ENCODE results near the gene MAD2L2.
A peak's percentile ranks its signal among the peaks of the same experiment; 100 is the strongest.

MAD2L2 gene

DNA sequence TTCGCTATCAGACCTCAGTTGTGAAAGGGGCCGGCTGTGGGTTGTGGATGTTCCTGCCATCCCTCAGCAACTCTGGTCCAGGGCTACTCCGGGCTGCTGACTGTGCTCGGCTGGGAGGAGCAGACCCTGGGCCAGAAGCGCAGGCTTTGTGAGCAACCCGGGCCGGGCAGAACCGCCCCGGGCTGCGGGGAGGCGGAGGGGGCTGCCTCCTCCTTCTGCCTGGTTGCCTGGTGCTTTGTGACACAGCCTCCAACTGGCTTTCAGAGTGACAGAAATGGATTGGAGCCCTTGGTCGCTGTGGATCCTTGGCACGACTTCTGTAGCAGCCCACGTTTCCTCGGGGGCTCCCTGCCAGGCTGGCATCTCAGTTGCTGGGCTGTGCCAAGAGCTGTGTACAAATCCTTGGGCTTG lies 20.6 kb upstream of the MAD2L2 start:
- no peak for DNase-seq (ENCODE audit: low read depth)
- TF ChIP-seq CTCF (IDR thresholded peaks at IDR 0.05; ENCODE audit: low read depth, low read length, missing control alignments) = no peak
- in situ Hi-C loops (cut with HindIII; ENCODE audit: low sequenced_read_pairs) = no loop called here
- peak overlapping the region; percentile 4 for H3K4me3 ChIP-seq (ENCODE audit: low read depth, low read length)

GRCh38 chr1:11700601-11701467 lies 19.9 kb upstream of the MAD2L2 start:
- in situ Hi-C loops (cut with HindIII; ENCODE audit: low sequenced_read_pairs) = no loop called here
- no peak for DNase-seq (ENCODE audit: low read depth)
- TF ChIP-seq CTCF (IDR thresholded peaks at IDR 0.05; ENCODE audit: low read depth, low read length, missing control alignments) = no peak
- H3K4me3 ChIP-seq (ENCODE audit: low read depth, low read length) = peak overlapping the region; percentile 4

DNA sequence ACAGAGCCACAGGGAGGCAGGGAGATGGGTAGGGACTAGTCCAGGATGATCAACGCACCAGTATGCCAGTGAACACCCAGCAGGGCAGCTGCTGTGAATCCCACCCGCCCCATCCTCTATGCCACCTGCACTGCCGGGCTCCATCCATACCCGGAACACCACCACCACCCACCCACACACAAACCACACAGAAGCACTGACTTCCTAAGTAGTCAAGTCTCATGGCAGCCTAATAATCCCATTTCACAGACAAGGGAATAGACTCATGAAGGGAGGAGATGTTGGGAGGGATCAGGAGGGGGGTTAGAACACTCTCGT lies 16.9 kb upstream of the MAD2L2 start:
- no peak for DNase-seq (ENCODE audit: low read depth)
- in situ Hi-C loops (cut with HindIII; ENCODE audit: low sequenced_read_pairs) = no loop called here
- no peak for TF ChIP-seq CTCF (IDR thresholded peaks at IDR 0.05; ENCODE audit: low read depth, low read length, missing control alignments)

GRCh38 chr1:11697188-11697892 lies 16.4 kb upstream of the MAD2L2 start:
- no peak for DNase-seq (ENCODE audit: low read depth)
- H3K4me3 ChIP-seq (ENCODE audit: low read depth, low read length) = no peak overlapping the region
- no peak for TF ChIP-seq CTCF (IDR thresholded peaks at IDR 0.05; ENCODE audit: low read depth, low read length, missing control alignments)
- in situ Hi-C loops (cut with HindIII; ENCODE audit: low sequenced_read_pairs) = no loop called here

More for the DNA sequence above, 16.9 kb upstream of the MAD2L2 start:
- no peak overlapping the region for H3K4me3 ChIP-seq (ENCODE audit: low read depth, low read length)

DNA sequence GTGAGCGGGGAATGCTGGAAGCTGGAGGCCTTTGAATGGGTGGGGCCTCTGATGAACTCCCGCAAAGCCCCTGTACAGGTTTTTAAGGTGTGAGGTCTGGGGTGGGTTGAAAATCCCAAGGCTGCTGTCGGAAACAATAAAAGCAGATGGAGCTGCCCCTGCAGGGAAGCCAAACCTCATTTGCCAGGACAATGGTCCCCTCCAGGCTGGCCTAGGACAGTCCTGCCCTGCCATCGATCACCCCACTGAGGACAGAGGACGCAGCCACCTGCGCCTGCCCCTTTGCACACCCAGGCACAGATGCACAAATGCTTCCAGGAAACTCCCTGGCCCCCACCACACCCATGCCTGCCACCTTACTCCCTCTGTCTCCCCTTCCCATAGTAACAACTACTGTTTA lies 14.9 kb upstream of the MAD2L2 start:
- in situ Hi-C loops (cut with HindIII; ENCODE audit: low sequenced_read_pairs) = no loop called here
- no peak overlapping the region for H3K4me3 ChIP-seq (ENCODE audit: low read depth, low read length)
- TF ChIP-seq CTCF (IDR thresholded peaks at IDR 0.05; ENCODE audit: low read depth, low read length, missing control alignments) = no peak
- no peak for DNase-seq (ENCODE audit: low read depth)

GRCh38 chr1:11693917-11694316 lies 13.0 kb upstream of the MAD2L2 start:
- in situ Hi-C loops (cut with HindIII; ENCODE audit: low sequenced_read_pairs) = no loop called here
- H3K4me3 ChIP-seq (ENCODE audit: low read depth, low read length) = no peak overlapping the region
- no peak for TF ChIP-seq CTCF (IDR thresholded peaks at IDR 0.05; ENCODE audit: low read depth, low read length, missing control alignments)
- DNase-seq (ENCODE audit: low read depth) = no peak
